Mucosa of rectum (tissue), 2 donors: ENCODE results near the gene DNM3.
A peak's percentile ranks its signal among the peaks of the same experiment; 100 is the strongest.

Experiments used
- H3K27ac ChIP-seq, 2 donors: one replicate each; pipeline ENCODE4 v1.7.0; 2013; ENCODE audit warnings: inconsistent platforms in 2 of 2, low read depth in 2 of 2, low read length in 2 of 2
- H3K27me3 ChIP-seq, 2 donors: one replicate each; pipeline ENCODE4 v1.7.0; 2013; ENCODE audit warnings: low read length in 2 of 2; ENCODE audit not compliant: control insufficient read depth in 2 of 2, insufficient read depth in 2 of 2
- H3K36me3 ChIP-seq, 2 donors: one replicate each; pipeline ENCODE4 v1.7.0; 2013; ENCODE audit warnings: low read length in 2 of 2; ENCODE audit not compliant: control insufficient read depth in 2 of 2, insufficient read depth in 2 of 2
- H3K4me1 ChIP-seq, 2 donors: one replicate each; pipeline ENCODE4 v1.7.0; 2013; ENCODE audit warnings: low read length in 2 of 2, mild to moderate bottlenecking in 1 of 2; ENCODE audit not compliant: control insufficient read depth in 2 of 2, insufficient read depth in 2 of 2
- H3K4me3 ChIP-seq, 2 donors: one replicate each; pipeline ENCODE4 v1.7.0; 2013; ENCODE audit warnings: low read length in 2 of 2
- H3K9ac ChIP-seq, 2 donors: one replicate each; pipeline ENCODE4 v1.7.0; 2013; ENCODE audit warnings: low read length in 2 of 2, low read depth in 1 of 2, mild to moderate bottlenecking in 1 of 2
- H3K9me3 ChIP-seq, 2 donors: one replicate each; pipeline ENCODE4 v1.7.0; 2013; ENCODE audit warnings: low read length in 2 of 2; ENCODE audit not compliant: control insufficient read depth in 2 of 2
- donor health status: healthy.
- donor health status: Normal muscosa, but diverticular disease.

The DNM3 gene

DNA sequence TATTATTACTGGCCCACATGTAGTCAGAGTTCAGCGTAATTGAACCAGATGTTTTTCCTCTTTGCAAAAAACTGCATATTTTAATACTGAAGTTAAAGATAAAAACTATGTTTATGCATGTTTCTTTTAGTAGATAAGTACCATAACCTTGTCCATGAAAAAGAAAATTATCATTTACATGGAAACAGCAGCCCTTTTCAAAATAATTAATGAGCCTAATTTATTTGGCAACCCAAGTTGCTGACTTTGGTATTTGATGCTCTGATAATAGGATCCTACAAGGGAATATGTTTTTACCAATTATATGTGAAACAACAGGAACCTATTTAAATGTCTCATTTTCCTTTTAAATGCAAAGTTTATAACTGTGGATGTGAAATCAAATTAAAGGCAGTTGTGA, 297.9 kb downstream of the DNM3 start:
- H3K36me3 ChIP-seq = no peaks in the 10 kb centered on the region
- H3K9ac ChIP-seq = no peak overlapping the region
- no peaks in the 10 kb centered on the region for H3K27me3 ChIP-seq
- H3K9me3 ChIP-seq = no peaks in the 10 kb centered on the region
- peak overlapping the region in 1 of 2 donors; percentile 13 for H3K4me3 ChIP-seq
- H3K4me1 ChIP-seq = no peaks in the 10 kb centered on the region
- H3K27ac ChIP-seq = no peak overlapping the region

DNA sequence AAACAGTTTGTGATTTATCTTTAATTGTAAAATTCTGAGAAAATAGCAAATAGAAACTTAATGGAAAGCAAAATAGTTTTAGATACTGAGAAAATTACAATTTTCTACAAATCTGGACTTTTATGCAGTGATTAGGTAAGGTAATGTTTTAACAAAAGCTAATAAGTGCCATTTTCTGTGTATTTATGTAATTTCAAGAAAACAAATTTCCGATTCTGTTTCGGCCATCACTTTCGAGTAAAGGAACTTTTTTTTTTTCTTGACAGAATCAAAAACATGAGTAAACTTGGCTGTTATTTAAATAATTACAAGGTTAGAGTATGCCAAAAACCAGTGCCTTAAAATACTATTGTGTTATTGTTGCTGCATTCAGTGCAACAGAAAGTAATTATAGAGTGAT, 298.8 kb downstream of the DNM3 start:
- H3K27me3 ChIP-seq = no peaks in the 10 kb centered on the region
- no peak overlapping the region for H3K27ac ChIP-seq
- peak overlapping the region in 1 of 2 donors; percentile 24 for H3K9ac ChIP-seq
- H3K4me3 ChIP-seq = no peak overlapping the region
- no peaks in the 10 kb centered on the region for H3K36me3 ChIP-seq
- no peaks in the 10 kb centered on the region for H3K9me3 ChIP-seq
- no peaks in the 10 kb centered on the region for H3K4me1 ChIP-seq

DNA sequence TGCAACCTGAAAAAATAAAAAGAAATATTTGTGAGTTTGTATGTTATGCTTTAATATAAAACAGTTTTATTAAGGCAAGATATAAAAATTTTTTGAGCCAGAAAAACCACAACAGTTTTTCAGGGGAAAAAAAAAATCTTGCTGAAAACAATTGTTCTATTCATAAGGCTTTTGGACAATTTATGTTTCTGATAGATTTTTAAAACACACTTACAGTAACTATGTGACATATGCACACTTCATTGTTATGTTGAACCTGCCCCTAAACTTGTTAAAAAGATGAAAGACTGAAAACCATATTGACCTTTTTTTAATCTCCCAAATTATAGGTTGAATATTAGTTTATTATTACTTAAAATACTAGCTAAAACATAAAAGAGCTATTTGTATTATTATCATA, 299.3 kb downstream of the DNM3 start:
- H3K9me3 ChIP-seq = no peaks in the 10 kb centered on the region
- H3K27ac ChIP-seq = no peak overlapping the region
- H3K9ac ChIP-seq = no peak overlapping the region
- no peaks in the 10 kb centered on the region for H3K36me3 ChIP-seq
- H3K27me3 ChIP-seq = no peaks in the 10 kb centered on the region
- H3K4me1 ChIP-seq = no peaks in the 10 kb centered on the region
- no peak overlapping the region for H3K4me3 ChIP-seq

DNA sequence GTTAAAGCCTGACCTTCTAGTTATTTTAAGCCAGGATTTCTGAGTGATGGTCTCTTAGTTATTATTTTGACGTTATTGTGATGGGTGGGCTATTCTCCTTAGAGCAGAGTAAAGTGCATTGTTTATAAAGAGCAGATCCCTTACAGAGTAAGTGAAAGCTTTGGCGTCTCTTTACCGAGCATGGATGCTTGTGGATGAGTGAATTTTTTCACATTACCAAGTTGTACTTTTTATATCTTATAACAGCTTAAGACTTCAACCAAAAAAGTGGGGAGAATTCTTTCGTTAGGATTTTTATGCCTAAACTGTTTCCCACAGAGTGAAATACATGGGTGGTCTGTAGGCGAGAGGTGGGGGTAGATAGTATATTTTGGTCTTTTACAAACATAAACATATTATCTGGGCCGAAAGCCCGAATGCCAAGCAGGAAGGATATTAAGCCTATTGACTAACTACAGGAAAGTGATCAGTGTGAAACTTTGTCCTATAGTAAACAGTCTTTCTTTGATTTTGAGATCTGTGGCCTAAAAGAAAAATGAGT, 300.1 kb downstream of the DNM3 start:
- peak overlapping the region in 1 of 2 donors; percentile 78 for H3K4me3 ChIP-seq
- H3K27ac ChIP-seq = peak overlapping the region; percentile 1 to 66
- H3K27me3 ChIP-seq = no peaks in the 10 kb centered on the region
- H3K9me3 ChIP-seq = no peaks in the 10 kb centered on the region
- H3K4me1 ChIP-seq = no peaks in the 10 kb centered on the region
- H3K36me3 ChIP-seq = no peaks in the 10 kb centered on the region
- peak overlapping the region in 1 of 2 donors; percentile 40 for H3K9ac ChIP-seq

GRCh38 chr1:172142324-172142723, 301.0 kb downstream of the DNM3 start:
- no peak overlapping the region for H3K27ac ChIP-seq
- no peaks in the 10 kb centered on the region for H3K9me3 ChIP-seq
- H3K27me3 ChIP-seq = no peaks in the 10 kb centered on the region
- H3K4me3 ChIP-seq = peak overlapping the region in 1 of 2 donors; percentile 78
- no peaks in the 10 kb centered on the region for H3K36me3 ChIP-seq
- no peak overlapping the region for H3K9ac ChIP-seq
- no peaks in the 10 kb centered on the region for H3K4me1 ChIP-seq

DNA sequence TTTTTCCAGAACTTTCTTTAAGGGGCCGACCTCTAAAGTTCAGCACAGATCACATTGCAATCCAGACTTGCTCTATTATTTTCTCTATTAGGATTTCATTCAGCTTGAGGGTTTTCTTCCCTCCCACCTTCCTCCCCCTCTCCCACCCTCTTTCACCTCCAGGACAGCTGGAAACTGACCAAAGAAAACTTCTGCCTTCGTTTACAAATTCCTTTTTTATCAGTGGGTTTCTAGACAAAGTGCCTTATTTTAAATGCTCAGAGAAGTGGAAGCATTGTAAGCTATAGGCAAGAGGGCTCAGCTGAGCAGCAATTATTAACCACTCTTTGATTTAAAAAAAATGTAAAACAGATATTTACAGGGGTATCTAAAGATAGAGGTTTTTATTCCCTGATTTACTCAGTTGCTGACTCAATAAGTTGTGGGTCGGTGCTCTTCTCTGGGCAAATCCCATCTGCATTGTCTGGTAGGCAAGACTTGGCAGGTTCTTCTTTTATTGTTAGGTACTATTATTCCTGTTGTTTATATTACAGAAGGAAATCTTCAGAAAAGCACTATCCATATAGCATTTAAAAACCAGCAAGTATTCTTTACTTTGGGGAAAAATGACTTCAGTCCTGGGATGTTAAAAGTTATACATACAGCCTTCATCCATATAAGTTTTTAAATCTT, 302.2 kb downstream of the DNM3 start:
- Histone ChIP-seq H3K27ac (peak overlapping the region; percentile 57 to 76), H3K4me1 (no peaks in the 10 kb centered on the region), H3K36me3 (no peaks in the 10 kb centered on the region), H3K4me3 (peak overlapping the region; percentile 26 to 78), H3K9me3 (no peaks in the 10 kb centered on the region), H3K9ac (peak overlapping the region; percentile 39 to 58), H3K27me3 (no peaks in the 10 kb centered on the region)

GRCh38 chr1:172144445-172145061, 303.3 kb downstream of the DNM3 start:
- peak overlapping the region; percentile 50 to 58 for H3K9ac ChIP-seq
- H3K9me3 ChIP-seq = no peaks in the 10 kb centered on the region
- H3K36me3 ChIP-seq = no peaks in the 10 kb centered on the region
- H3K27me3 ChIP-seq = no peaks in the 10 kb centered on the region
- H3K27ac ChIP-seq = peak overlapping the region; percentile 76 to 83
- H3K4me3 ChIP-seq = peak overlapping the region; percentile 26 to 78
- no peaks in the 10 kb centered on the region for H3K4me1 ChIP-seq

- Histone ChIP-seq H3K4me3 (peak overlapping the region; percentile 12 to 78), H3K36me3 (no peaks in the 10 kb centered on the region), H3K9ac (peak overlapping the region in 1 of 2 donors; percentile 38), H3K27ac (peak overlapping the region; percentile 76 to 83), H3K9me3 (no peaks in the 10 kb centered on the region), H3K4me1 (no peaks in the 10 kb centered on the region), H3K27me3 (no peaks in the 10 kb centered on the region)
Observed at GRCh38 chr1:172145231-172145651, 303.9 kb downstream of the DNM3 start.

DNA sequence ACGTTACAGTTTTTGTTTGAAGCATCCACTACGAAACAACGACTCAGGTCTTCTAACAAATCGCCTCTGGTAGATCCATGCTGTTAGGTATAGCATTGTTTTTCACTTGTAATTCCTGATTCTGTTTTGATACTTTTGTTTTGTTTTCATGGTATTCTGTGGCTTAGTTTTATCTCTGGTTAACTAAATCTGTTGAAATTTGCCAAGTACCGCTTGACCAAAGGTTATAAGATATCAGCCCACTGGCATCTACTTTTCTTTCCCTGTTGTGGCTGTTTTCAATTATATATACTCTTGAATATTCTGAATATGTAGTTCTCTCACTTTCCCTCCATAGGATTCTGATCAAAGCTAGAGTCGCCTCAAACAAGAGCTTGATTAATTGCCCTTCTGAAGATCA, 304.4 kb downstream of the DNM3 start:
- H3K4me3 ChIP-seq = no peak overlapping the region
- no peaks in the 10 kb centered on the region for H3K4me1 ChIP-seq
- H3K9ac ChIP-seq = no peak overlapping the region
- no peaks in the 10 kb centered on the region for H3K36me3 ChIP-seq
- no peaks in the 10 kb centered on the region for H3K9me3 ChIP-seq
- H3K27me3 ChIP-seq = no peaks in the 10 kb centered on the region
- peak overlapping the region; percentile 76 to 83 for H3K27ac ChIP-seq

DNA sequence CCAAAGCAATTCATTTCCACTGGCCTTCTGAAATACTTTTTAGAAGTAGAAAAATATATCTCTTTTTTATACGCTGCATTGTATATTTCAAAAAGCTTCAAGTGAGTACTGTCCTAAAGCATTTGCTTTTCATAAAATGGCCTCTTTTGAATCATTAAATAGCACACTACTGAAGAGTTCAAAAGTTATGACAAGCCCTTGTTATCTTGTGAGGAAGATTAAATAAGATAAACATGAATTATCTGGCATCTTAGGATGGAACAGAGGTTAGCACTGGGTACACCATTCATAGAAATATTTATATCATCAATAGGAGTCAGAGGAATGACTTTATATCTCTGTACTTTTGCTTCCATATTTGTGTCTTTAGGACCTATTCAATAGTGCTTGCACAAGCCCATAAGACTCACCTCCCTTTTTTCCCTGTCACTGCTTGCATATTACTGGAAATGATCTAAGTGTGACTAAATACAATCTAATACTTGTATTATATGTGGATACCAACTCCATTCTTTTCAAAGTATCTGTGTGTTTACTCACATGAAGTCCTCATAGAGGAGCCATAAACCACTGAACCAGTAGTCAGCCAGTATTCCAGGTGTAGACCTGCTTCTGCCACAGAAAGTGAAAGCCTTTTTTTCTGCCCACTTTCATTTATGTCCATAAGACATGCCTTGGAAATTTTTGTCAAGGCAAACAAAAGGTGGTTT, 305.0 kb downstream of the DNM3 start:
- H3K9me3 ChIP-seq = no peaks in the 10 kb centered on the region
- H3K27ac ChIP-seq = peak overlapping the region in 1 of 2 donors; percentile 13
- H3K4me3 ChIP-seq = no peak overlapping the region
- H3K4me1 ChIP-seq = no peaks in the 10 kb centered on the region
- no peaks in the 10 kb centered on the region for H3K27me3 ChIP-seq
- no peaks in the 10 kb centered on the region for H3K36me3 ChIP-seq
- no peak overlapping the region for H3K9ac ChIP-seq
